ENCODE measurements around the gene FIGNL1.

- TF ChIP-seq, protein P1, sequence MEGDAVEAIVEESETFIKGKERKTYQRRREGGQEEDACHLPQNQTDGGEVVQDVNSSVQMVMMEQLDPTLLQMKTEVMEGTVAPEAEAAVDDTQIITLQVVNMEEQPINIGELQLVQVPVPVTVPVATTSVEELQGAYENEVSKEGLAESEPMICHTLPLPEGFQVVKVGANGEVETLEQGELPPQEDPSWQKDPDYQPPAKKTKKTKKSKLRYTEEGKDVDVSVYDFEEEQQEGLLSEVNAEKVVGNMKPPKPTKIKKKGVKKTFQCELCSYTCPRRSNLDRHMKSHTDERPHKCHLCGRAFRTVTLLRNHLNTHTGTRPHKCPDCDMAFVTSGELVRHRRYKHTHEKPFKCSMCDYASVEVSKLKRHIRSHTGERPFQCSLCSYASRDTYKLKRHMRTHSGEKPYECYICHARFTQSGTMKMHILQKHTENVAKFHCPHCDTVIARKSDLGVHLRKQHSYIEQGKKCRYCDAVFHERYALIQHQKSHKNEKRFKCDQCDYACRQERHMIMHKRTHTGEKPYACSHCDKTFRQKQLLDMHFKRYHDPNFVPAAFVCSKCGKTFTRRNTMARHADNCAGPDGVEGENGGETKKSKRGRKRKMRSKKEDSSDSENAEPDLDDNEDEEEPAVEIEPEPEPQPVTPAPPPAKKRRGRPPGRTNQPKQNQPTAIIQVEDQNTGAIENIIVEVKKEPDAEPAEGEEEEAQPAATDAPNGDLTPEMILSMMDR (IDR thresholded peaks at IDR 0.05): no peak
- no peak for TF ChIP-seq POLR2A (IDR thresholded peaks at IDR 0.05)
Measured at GRCh38 chr7:50473531-50473930, 23.4 kb upstream of the FIGNL1 start.
